AG04449 (cell line): Measurements from ENCODE around the gene SNX27.
"Not testable (repeated sequence)": the region's sequence is repeated elsewhere in the genome, so short reads cannot be mapped to it uniquely, and the experiment has no call there.

Experiments
- CTCF ChIA-PET: fragments of 350-600 bp; formaldehyde crosslinking; extraction: SDS; loops from one replicate; lab custom pipeline; 2021; ENCODE audit warnings: antibody characterized with exemption; lab: Yijun Ruan, JAX
- POLR2A ChIA-PET: fragments of 400-600, 350-600 bp; formaldehyde crosslinking; extraction: SDS; loops from one replicate; lab custom pipeline; 2020; ENCODE audit warnings: antibody characterized with exemption, inconsistent platforms; lab: Yijun Ruan, JAX
- DNase-seq: peaks from one replicate; pipeline ENCODE4 v3.0.0-alpha.2; 2010; ENCODE audit warnings: low read depth, low spot score
- H3K4me3 ChIP-seq: 2 replicates; pipeline ENCODE4 v1.5.1; 2011; ENCODE audit warnings: low read depth, mild to moderate bottlenecking, control low read depth, low read length
- TF ChIP-seq, protein P1 (sequence below): IDR thresholded peaks from one replicate; pipeline ENCODE4 v1.5.1; 2011; ENCODE audit warnings: mild to moderate bottlenecking, moderate library complexity, low read length, control low read depth, inconsistent platforms; ENCODE audit not compliant: insufficient read depth; ENCODE audit errors: missing control alignments

The SNX27 gene

DNA sequence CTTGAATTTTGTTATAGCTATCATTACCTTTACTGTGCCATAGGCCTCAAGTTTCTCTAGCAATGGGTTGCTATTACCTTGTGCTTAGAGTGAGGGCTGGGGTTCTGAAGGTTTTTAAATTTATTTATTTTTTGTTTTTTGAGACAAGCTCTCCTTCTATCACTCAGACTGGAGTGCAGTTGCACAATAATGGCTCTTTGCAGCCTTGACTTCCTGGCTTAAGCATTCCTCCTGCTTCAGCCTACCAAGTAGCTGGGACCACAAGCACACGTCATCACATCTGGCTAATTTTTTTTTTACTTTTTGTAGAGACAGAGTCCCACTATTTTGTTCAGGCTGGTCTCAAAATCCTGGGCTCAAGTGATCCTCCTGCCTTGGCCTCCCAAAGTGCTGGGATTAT lies 41.5 kb downstream of the SNX27 start:
- DNase-seq, result no peak
- TF ChIP-seq, protein P1, sequence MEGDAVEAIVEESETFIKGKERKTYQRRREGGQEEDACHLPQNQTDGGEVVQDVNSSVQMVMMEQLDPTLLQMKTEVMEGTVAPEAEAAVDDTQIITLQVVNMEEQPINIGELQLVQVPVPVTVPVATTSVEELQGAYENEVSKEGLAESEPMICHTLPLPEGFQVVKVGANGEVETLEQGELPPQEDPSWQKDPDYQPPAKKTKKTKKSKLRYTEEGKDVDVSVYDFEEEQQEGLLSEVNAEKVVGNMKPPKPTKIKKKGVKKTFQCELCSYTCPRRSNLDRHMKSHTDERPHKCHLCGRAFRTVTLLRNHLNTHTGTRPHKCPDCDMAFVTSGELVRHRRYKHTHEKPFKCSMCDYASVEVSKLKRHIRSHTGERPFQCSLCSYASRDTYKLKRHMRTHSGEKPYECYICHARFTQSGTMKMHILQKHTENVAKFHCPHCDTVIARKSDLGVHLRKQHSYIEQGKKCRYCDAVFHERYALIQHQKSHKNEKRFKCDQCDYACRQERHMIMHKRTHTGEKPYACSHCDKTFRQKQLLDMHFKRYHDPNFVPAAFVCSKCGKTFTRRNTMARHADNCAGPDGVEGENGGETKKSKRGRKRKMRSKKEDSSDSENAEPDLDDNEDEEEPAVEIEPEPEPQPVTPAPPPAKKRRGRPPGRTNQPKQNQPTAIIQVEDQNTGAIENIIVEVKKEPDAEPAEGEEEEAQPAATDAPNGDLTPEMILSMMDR, result no peak
- H3K4me3 ChIP-seq, result no peak overlapping the region
- CTCF ChIA-PET, result no interaction called here
- POLR2A ChIA-PET, result interaction anchor here (1.1 kb wide), 1 partner anchor 14 kb away, joined by 3 read pairs; no protein-coding TSS in a partner anchor

DNA sequence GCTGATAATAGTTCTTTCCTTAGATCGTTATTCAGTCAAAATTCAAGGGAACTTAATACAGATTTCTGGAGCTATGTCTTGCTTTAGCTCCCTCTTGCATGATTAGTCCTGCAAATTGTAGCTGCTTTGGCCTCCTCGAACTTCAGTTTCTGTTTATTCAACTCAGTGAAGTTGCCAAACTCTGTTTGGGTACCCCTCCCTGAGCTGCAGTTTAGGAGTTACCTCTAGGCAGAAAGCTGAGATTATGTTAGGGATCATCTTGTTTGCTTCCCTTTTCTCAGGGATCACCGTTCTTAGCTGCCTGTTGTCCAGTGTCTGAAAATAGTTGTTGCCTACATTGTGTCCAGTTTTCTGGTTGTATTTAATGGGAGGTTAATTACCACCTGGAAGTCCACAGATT lies 43.5 kb downstream of the SNX27 start:
- CTCF ChIA-PET, result interaction anchor here (1.1 kb wide), 1 partner anchor 61 kb away, joined by 3 read pairs; no protein-coding TSS in a partner anchor

DNA sequence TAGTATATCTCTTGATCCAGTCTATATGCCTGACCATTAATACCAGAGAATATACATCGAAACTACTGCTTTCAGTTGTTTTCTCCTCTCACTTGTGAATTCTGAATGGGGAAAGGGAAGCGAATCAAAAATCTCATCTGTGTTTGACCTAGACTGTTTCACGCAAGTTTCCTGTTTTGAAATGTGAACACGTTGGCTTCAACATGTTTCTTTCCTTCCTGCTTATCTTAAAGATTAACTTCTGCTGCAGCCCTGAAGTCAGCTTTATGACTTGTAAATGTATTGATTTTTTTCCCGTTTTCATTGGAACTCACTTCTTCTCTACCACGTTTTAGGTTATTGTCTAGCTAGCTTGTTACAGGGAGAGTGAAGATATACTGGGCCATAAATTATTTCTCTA lies 49.9 kb downstream of the SNX27 start:
- POLR2A ChIA-PET, result no interaction called here
- H3K4me3 ChIP-seq, result no peak overlapping the region
- DNase-seq, result no peak
- CTCF ChIA-PET, result interaction anchor here (0.7 to 0.9 kb wide), 2 partner anchors 22 to 67 kb away, joined by 3 to 4 read pairs; no protein-coding TSS in a partner anchor
- TF ChIP-seq, protein P1, result no peak

More for the DNA sequence above, 43.5 kb downstream of the SNX27 start:
- TF ChIP-seq, protein P1, result no peak
- DNase-seq, result no peak
- H3K4me3 ChIP-seq, result no peak overlapping the region
- POLR2A ChIA-PET, result no interaction called here

DNA sequence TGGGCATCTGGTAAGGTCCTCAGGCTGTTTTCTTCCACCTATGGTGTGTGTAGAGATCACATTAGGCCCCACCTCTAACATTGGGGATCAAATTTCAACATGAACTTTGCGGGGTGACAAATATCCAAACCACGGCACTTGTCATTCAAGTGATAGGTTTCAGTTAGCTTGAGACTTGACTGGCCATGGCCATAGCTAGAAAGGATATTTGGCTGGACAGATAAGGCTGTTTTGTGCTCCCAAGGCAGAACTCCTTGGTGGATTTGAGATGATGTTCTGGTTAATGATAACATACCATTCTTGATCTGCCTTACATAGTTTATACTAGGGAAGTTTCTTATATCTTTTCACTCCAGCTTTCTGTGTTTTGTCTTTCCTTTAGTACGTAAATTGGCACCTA lies 56.2 kb downstream of the SNX27 start:
- POLR2A ChIA-PET, result no interaction called here
- DNase-seq, result no peak
- CTCF ChIA-PET, result interaction anchor here (1.2 to 1.6 kb wide), 3 partner anchors 66 to 134 kb away, joined by 3 to 5 read pairs (median 4); no protein-coding TSS in a partner anchor
- H3K4me3 ChIP-seq, result no peak overlapping the region
- TF ChIP-seq, protein P1, result no peak

DNA sequence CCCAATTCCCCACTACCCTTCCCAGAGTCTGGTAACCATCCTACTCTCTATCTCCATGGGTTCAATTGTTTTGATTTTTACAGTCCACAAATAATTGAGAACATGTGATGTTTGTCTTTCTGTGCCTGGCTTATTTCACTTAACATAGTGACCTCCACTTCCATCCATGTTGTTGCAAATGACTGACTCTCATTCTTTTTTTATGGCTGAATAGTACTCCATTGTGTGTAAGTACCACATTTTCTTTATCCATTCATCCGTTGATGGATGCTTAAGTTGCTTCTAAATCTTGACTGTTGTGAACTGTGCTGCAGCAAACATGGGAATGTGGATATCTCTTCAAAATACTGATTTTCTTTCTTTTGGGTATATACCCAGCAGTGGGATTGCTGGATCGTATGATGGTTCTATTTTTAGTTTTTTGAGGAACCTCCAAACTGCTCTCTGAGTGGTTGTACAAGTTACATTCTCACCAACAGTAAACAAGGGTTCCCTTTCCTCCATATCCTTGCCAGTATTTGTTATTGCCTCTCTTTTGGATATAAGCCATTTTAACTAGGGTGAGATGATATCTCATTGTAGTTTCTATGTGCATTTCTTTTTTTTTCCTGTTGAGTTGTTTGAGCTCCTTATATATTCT lies 58.3 kb downstream of the SNX27 start:
- CTCF ChIA-PET, result not testable (repeated sequence)

DNA sequence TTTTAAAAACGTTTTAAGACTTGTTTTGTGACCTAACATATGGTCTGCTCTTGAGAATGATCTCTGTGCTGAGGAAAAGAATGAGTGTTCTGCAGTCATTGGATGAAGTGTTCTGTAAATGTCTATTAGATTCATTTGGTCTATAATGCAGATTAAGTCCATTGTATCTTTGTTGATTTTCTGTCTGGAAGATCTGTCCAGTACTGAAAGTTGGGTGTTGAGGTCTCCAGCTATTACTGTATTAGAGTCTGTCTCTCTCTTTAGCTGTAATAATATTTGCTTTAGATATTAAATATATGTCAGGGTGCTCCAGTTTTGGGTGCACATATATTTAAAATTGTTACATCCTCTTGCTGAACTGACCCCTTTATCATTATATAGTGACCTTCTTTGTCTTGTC lies 61.6 kb downstream of the SNX27 start:
- no peak for DNase-seq
- TF ChIP-seq, protein P1, result no peak
- POLR2A ChIA-PET, result no interaction called here
- H3K4me3 ChIP-seq, result no peak overlapping the region
- CTCF ChIA-PET, result no interaction called here

More for the DNA sequence above, 58.3 kb downstream of the SNX27 start:
- DNase-seq, POLR2A ChIA-PET, H3K4me3 ChIP-seq: not testable (repeated sequence)
